ENCODE results near the gene PCDHB16. TPM values are rescaled to one million over a fixed set of nuclear protein-coding genes. Genes with fewer than 3 reads are reported as not detected.
"Not testable (repeated sequence)": the region's sequence is repeated elsewhere in the genome, so short reads cannot be mapped to it uniquely, and the experiment has no call there.

PCDHB16 gene
- total RNA-seq, 1 experiment from 2014 or later = 6.5 TPM

- H3K4me2 ChIP-seq (ENCODE audit: insufficient read depth, insufficient read length, low read length); H3K27ac ChIP-seq (ENCODE audit: insufficient read length, low read depth, low read length); H2BK120ac ChIP-seq (ENCODE audit: low read depth, low read length, poor library complexity, severe bottlenecking); H3K56ac ChIP-seq (ENCODE audit: insufficient read length, low read depth, low read length); H2AK5ac ChIP-seq (ENCODE audit: insufficient read length, low read length); H2AFZ ChIP-seq (ENCODE audit: low read length); H3T11ph ChIP-seq (ENCODE audit: low read length); H4K91ac ChIP-seq (ENCODE audit: insufficient read length, low read depth, low read length); H4K5ac ChIP-seq (ENCODE audit: insufficient read length, low read depth, low read length); H3K9ac ChIP-seq (ENCODE audit: extremely low read depth, insufficient read length, low read length); H3K23me2 ChIP-seq (ENCODE audit: insufficient read length, low read depth, low read length, poor library complexity, severe bottlenecking); H3K18ac ChIP-seq (ENCODE audit: insufficient read length, low read depth, low read length); H3K14ac ChIP-seq (ENCODE audit: insufficient read depth, low read length); H3K4ac ChIP-seq (ENCODE audit: low read depth, low read length); H2BK5ac ChIP-seq (ENCODE audit: insufficient read length, low read length); H4K20me1 ChIP-seq (ENCODE audit: control insufficient read depth, insufficient read depth, insufficient read length); H3K23ac ChIP-seq (ENCODE audit: insufficient read length, low read depth, low read length); H3K27ac Mint-ChIP-seq; H2BK15ac ChIP-seq (ENCODE audit: low read depth, low read length); H3K79me2 ChIP-seq (ENCODE audit: insufficient read depth, low read length); H2BK20ac ChIP-seq (ENCODE audit: low read depth, low read length, poor library complexity, severe bottlenecking); H3K79me1 ChIP-seq (ENCODE audit: insufficient read depth, low read depth, low read length, poor library complexity, severe bottlenecking); H3K4me1 ChIP-seq (ENCODE audit: insufficient read depth, low read length); H3K27me3 ChIP-seq (ENCODE audit: insufficient read depth, low read length); H3K9me3 ChIP-seq (ENCODE audit: control insufficient read depth, low read depth, low read length); H2BK12ac ChIP-seq (ENCODE audit: insufficient read length, low read depth, low read length); H4K8ac ChIP-seq (replicated peaks; ENCODE audit: insufficient read length, low read depth, low read length): not testable (repeated sequence)
- peak within 1 kb of the TSS in 1 of 2 experiments; percentile 48; a peak in 2 of 5 replicates for H3K4me3 Mint-ChIP-seq
- H3K27me3 Mint-ChIP-seq (ENCODE audit: low read depth) = peaks cover 16% of the 10 kb centered on the region
- DNase-seq = peak; percentile 71
- peak; percentile 71 for TF ChIP-seq CTCF (conservative IDR thresholded peaks at IDR 0.05)
- H3K4me1 Mint-ChIP-seq = peaks cover 1 to 11% of the 10 kb centered on the region in 2 experiments; a peak in 3 of 4 replicates
- peaks cover 31 to 35% of the 10 kb centered on the region in 2 experiments for H3K9me3 Mint-ChIP-seq
- WGBS (ENCODE audit: extremely low coverage, insufficient read length, low lambda C conversion rate) = no CpG with 5 or more reads among the region's 18 CpGs
- H3K36me3 Mint-ChIP-seq (ENCODE audit: insufficient read depth in 1 of 3, low read depth in 3 of 3) = peaks cover 12 to 31% (median 20%) of the 10 kb centered on the region in 3 experiments
These were observed 31.6 kb downstream of the PCDHB16 start, which contains the start of gene PCDHB13 for GRCh38 chr5:141213656-141214339. Gene PCDHB13 (plus strand): TSS chr5:141213919. CDS start chr5:141214124, 205 bp downstream.

GRCh38 chr5:141214583-141214982 lies 32.4 kb downstream of the PCDHB16 start:
- not testable (repeated sequence) for H2AK5ac ChIP-seq (ENCODE audit: insufficient read length, low read length); H2BK15ac ChIP-seq (ENCODE audit: low read depth, low read length); H3T11ph ChIP-seq (ENCODE audit: low read length); H3K27me3 ChIP-seq (ENCODE audit: insufficient read depth, low read length); H4K20me1 ChIP-seq (ENCODE audit: control insufficient read depth, insufficient read depth, insufficient read length); H3K23ac ChIP-seq (ENCODE audit: insufficient read length, low read depth, low read length); H3K4me1 ChIP-seq (ENCODE audit: insufficient read depth, low read length); H3K14ac ChIP-seq (ENCODE audit: insufficient read depth, low read length); H3K27ac Mint-ChIP-seq; H3K56ac ChIP-seq (ENCODE audit: insufficient read length, low read depth, low read length); H3K4me1 Mint-ChIP-seq; H2BK20ac ChIP-seq (ENCODE audit: low read depth, low read length, poor library complexity, severe bottlenecking); H3K23me2 ChIP-seq (ENCODE audit: insufficient read length, low read depth, low read length, poor library complexity, severe bottlenecking); H2BK5ac ChIP-seq (ENCODE audit: insufficient read length, low read length); H3K79me1 ChIP-seq (ENCODE audit: insufficient read depth, low read depth, low read length, poor library complexity, severe bottlenecking); H3K4ac ChIP-seq (ENCODE audit: low read depth, low read length); H4K5ac ChIP-seq (ENCODE audit: insufficient read length, low read depth, low read length); H3K27ac ChIP-seq (ENCODE audit: insufficient read length, low read depth, low read length); DNase-seq; H3K79me2 ChIP-seq (ENCODE audit: insufficient read depth, low read length); H3K9me3 ChIP-seq (ENCODE audit: control insufficient read depth, low read depth, low read length); H2BK12ac ChIP-seq (ENCODE audit: insufficient read length, low read depth, low read length); H4K8ac ChIP-seq (replicated peaks; ENCODE audit: insufficient read length, low read depth, low read length); H3K9ac ChIP-seq (ENCODE audit: extremely low read depth, insufficient read length, low read length); H3K4me3 Mint-ChIP-seq; H4K91ac ChIP-seq (ENCODE audit: insufficient read length, low read depth, low read length); H3K18ac ChIP-seq (ENCODE audit: insufficient read length, low read depth, low read length); H3K4me2 ChIP-seq (ENCODE audit: insufficient read depth, insufficient read length, low read length); H2BK120ac ChIP-seq (ENCODE audit: low read depth, low read length, poor library complexity, severe bottlenecking); H2AFZ ChIP-seq (ENCODE audit: low read length)
- Mint-ChIP-seq H3K27me3 (ENCODE audit: low read depth) (peaks cover 16% of the 10 kb centered on the region), H3K36me3 (ENCODE audit: insufficient read depth in 1 of 3, low read depth in 3 of 3) (peaks cover 12 to 29% (median 20%) of the 10 kb centered on the region in 3 experiments), H3K9me3 (peaks cover 29 to 33% of the 10 kb centered on the region in 2 experiments)
- no CpG with 5 or more reads among the region's 12 CpGs for WGBS (ENCODE audit: extremely low coverage, insufficient read length, low lambda C conversion rate)
